Keratinocyte (primary cell): ENCODE data around the gene HOXB6.

ENCODE experiments used
- EZH2 ChIP-seq: IDR thresholded peaks from one replicate; pipeline ENCODE4 v1.6.1; 2012; ENCODE audit warnings: inconsistent platforms, mild to moderate bottlenecking, low read length, moderate library complexity
- TF ChIP-seq, protein P1 (sequence below), 3 experiments: IDR thresholded peaks in 1 of 3; conservative IDR thresholded peaks in 1 of 3; optimal IDR thresholded peaks in 1 of 3; 2 replicates in 2 of 3; 3 replicates in 1 of 3; pipeline versions ENCODE3 to v1.5.1; 2011; ENCODE audit warnings: low read length in 3 of 3, mild to moderate bottlenecking in 3 of 3, moderate library complexity in 2 of 3, control low read depth in 1 of 3, inconsistent platforms in 1 of 3; ENCODE audit not compliant: insufficient read depth in 2 of 3; ENCODE audit errors: extremely low read depth in 1 of 3

DNA sequence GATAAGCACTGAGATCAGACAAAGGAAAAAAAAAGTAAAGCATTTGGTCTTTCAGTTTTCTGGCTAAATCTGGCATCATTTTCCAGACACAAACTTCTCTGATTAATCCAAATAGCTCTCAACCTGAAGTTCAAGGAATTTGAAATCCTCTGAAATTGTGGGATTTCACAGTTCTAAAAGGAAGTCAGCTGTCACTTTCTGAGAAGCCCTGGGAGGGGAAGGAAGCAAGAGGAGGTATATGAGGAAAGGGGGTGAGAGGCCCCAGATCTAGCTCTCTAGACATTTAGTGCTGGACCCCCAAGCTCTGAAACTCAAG is 38.9 kb upstream of the HOXB6 start:
- TF ChIP-seq, protein P1, sequence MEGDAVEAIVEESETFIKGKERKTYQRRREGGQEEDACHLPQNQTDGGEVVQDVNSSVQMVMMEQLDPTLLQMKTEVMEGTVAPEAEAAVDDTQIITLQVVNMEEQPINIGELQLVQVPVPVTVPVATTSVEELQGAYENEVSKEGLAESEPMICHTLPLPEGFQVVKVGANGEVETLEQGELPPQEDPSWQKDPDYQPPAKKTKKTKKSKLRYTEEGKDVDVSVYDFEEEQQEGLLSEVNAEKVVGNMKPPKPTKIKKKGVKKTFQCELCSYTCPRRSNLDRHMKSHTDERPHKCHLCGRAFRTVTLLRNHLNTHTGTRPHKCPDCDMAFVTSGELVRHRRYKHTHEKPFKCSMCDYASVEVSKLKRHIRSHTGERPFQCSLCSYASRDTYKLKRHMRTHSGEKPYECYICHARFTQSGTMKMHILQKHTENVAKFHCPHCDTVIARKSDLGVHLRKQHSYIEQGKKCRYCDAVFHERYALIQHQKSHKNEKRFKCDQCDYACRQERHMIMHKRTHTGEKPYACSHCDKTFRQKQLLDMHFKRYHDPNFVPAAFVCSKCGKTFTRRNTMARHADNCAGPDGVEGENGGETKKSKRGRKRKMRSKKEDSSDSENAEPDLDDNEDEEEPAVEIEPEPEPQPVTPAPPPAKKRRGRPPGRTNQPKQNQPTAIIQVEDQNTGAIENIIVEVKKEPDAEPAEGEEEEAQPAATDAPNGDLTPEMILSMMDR (optimal IDR thresholded peaks at IDR 0.05 in 1 of 3, IDR thresholded peaks at IDR 0.05 in 1 of 3, conservative IDR thresholded peaks at IDR 0.05 in 1 of 3; ENCODE audit: extremely low read depth in 1 of 3, insufficient read depth in 2 of 3, low read length in 3 of 3) = no peak
- TF ChIP-seq EZH2 = no peak
